A549 (cell line): Measurements from ENCODE around the gene ADORA1.

Experiments
- CTCF ChIP-seq: fragments of >200 bp; sonication (Bioruptor Twin); formaldehyde crosslinking; IDR thresholded peaks from 3 replicates; pipeline ENCODE4 v1.5.1; 2016
- HEYL ChIP-seq: fragments of 250-450 bp; sonication (Bioruptor Pico); IDR thresholded peaks from 2 replicates; pipeline ENCODE4 v1.8.0; 2021; ENCODE audit warnings: mild to moderate bottlenecking, moderate library complexity
- JUN ChIP-seq, 2 experiments: fragments of >200 bp; sonication (Bioruptor Twin); formaldehyde crosslinking; IDR thresholded peaks; 2 replicates in 1 of 2; 3 replicates in 1 of 2; pipeline ENCODE4 v1.6.1; 2016 to 2017
- KDM1A ChIP-seq: fragments of 200-600 bp; sonication (generic); IDR thresholded peaks from 2 replicates; pipeline ENCODE4 v1.6.1; 2016; ENCODE audit warnings: low read depth, mild to moderate bottlenecking
- MAFK ChIP-seq: fragments of 450-650 bp; IDR thresholded peaks from 2 replicates; pipeline ENCODE4 v1.6.1; 2014; ENCODE audit not compliant: partially characterized antibody
- NR3C1 ChIP-seq: fragments of >200 bp; sonication (Bioruptor Twin); formaldehyde crosslinking; IDR thresholded peaks from 3 replicates; pipeline ENCODE4 v1.6.1; 2017
- POLR2A ChIP-seq: IDR thresholded peaks from 2 replicates; pipeline ENCODE4 v1.6.1; 2012; ENCODE audit warnings: mild to moderate bottlenecking, low read length
- POLR2AphosphoS2 ChIP-seq: conservative IDR thresholded peaks from 2 replicates; pipeline ENCODE4 v1.6.1; 2012; ENCODE audit warnings: low read length, improper control_type of control experiment, inconsistent platforms
- RAD21 ChIP-seq, 2 experiments: fragments of >200 bp in 1 of 2; sonication (Bioruptor Twin) in 1 of 2; formaldehyde crosslinking in 1 of 2; IDR thresholded peaks in 1 of 2; conservative IDR thresholded peaks in 1 of 2; 2 replicates in 1 of 2; 3 replicates in 1 of 2; pipeline ENCODE4 v1.6.1; 2012 to 2018; ENCODE audit warnings: inconsistent platforms in 1 of 2
- TF ChIP-seq, protein P1 (sequence below): fragments of 450-650 bp; IDR thresholded peaks from 2 replicates; pipeline ENCODE4 v1.6.1; 2014; ENCODE audit warnings: antibody characterized with exemption

GRCh38 chr1:203186091-203186445 lies 58.5 kb downstream of the ADORA1 start:
- TF ChIP-seq HEYL (CRISPR knock-in tag) (no peak), NR3C1 (no peak), CTCF (no peak), KDM1A (no peak), JUN (IDR thresholded peaks at IDR 0.05) (no peak), POLR2AphosphoS2 (no peak), RAD21 (conservative IDR thresholded peaks at IDR 0.05 in 1 of 2, IDR thresholded peaks at IDR 0.05 in 1 of 2) (no peak), POLR2A (no peak), MAFK (no peak)
- TF ChIP-seq, protein P1, sequence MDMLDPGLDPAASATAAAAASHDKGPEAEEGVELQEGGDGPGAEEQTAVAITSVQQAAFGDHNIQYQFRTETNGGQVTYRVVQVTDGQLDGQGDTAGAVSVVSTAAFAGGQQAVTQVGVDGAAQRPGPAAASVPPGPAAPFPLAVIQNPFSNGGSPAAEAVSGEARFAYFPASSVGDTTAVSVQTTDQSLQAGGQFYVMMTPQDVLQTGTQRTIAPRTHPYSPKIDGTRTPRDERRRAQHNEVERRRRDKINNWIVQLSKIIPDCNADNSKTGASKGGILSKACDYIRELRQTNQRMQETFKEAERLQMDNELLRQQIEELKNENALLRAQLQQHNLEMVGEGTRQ = no peak
